ENCODE data around the gene CPSF4L. TPM values are rescaled to one million over a fixed set of nuclear protein-coding genes. Genes with fewer than 3 reads are reported as not detected.

CPSF4L gene
- total and polyA plus RNA-seq, 2 of the 13 experiments (the other 11 are each of a cell fraction or from before 2014, with no cell fraction given) = 0.73 to 1.6 TPM

- TF ChIP-seq, protein P1, sequence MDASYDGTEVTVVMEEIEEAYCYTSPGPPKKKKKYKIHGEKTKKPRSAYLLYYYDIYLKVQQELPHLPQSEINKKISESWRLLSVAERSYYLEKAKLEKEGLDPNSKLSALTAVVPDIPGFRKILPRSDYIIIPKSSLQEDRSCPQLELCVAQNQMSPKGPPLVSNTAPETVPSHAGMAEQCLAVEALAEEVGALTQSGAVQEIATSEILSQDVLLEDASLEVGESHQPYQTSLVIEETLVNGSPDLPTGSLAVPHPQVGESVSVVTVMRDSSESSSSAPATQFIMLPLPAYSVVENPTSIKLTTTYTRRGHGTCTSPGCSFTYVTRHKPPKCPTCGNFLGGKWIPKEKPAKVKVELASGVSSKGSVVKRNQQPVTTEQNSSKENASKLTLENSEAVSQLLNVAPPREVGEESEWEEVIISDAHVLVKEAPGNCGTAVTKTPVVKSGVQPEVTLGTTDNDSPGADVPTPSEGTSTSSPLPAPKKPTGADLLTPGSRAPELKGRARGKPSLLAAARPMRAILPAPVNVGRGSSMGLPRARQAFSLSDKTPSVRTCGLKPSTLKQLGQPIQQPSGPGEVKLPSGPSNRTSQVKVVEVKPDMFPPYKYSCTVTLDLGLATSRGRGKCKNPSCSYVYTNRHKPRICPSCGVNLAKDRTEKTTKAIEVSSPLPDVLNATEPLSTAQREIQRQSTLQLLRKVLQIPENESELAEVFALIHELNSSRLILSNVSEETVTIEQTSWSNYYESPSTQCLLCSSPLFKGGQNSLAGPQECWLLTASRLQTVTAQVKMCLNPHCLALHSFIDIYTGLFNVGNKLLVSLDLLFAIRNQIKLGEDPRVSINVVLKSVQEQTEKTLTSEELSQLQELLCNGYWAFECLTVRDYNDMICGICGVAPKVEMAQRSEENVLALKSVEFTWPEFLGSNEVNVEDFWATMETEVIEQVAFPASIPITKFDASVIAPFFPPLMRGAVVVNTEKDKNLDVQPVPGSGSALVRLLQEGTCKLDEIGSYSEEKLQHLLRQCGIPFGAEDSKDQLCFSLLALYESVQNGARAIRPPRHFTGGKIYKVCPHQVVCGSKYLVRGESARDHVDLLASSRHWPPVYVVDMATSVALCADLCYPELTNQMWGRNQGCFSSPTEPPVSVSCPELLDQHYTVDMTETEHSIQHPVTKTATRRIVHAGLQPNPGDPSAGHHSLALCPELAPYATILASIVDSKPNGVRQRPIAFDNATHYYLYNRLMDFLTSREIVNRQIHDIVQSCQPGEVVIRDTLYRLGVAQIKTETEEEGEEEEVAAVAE (CRISPR knock-in tag; IDR thresholded peaks at IDR 0.05; ENCODE audit: borderline replicate concordance) = no peak
- TF ChIP-seq ZNF644 (CRISPR knock-in tag; IDR thresholded peaks at IDR 0.05; ENCODE audit: low read depth) (no peak), FOXC1 (CRISPR knock-in tag; IDR thresholded peaks at IDR 0.05; ENCODE audit: borderline replicate concordance) (no peak), ZNF513 (CRISPR knock-in tag; conservative IDR thresholded peaks at IDR 0.05) (no peak), IRX3 (CRISPR knock-in tag; IDR thresholded peaks at IDR 0.05; ENCODE audit: borderline replicate concordance, low read depth) (no peak), JARID2 (CRISPR knock-in tag; IDR thresholded peaks at IDR 0.05; ENCODE audit: insufficient replicate concordance) (no peak), HOXD1 (CRISPR knock-in tag; IDR thresholded peaks at IDR 0.05) (0 out of 2 replicates have a peak, but pooled peaks have one; percentile 15), HMG20A (CRISPR knock-in tag; IDR thresholded peaks at IDR 0.05; ENCODE audit: borderline replicate concordance) (0 out of 2 replicates have a peak, but pooled peaks have one; percentile 18), HDAC2 (CRISPR knock-in tag; IDR thresholded peaks at IDR 0.05) (no peak), SCMH1 (CRISPR knock-in tag; IDR thresholded peaks at IDR 0.05; ENCODE audit: borderline replicate concordance) (no peak), MIXL1 (CRISPR knock-in tag; IDR thresholded peaks at IDR 0.05) (no peak)
- TF ChIP-seq, protein P2, sequence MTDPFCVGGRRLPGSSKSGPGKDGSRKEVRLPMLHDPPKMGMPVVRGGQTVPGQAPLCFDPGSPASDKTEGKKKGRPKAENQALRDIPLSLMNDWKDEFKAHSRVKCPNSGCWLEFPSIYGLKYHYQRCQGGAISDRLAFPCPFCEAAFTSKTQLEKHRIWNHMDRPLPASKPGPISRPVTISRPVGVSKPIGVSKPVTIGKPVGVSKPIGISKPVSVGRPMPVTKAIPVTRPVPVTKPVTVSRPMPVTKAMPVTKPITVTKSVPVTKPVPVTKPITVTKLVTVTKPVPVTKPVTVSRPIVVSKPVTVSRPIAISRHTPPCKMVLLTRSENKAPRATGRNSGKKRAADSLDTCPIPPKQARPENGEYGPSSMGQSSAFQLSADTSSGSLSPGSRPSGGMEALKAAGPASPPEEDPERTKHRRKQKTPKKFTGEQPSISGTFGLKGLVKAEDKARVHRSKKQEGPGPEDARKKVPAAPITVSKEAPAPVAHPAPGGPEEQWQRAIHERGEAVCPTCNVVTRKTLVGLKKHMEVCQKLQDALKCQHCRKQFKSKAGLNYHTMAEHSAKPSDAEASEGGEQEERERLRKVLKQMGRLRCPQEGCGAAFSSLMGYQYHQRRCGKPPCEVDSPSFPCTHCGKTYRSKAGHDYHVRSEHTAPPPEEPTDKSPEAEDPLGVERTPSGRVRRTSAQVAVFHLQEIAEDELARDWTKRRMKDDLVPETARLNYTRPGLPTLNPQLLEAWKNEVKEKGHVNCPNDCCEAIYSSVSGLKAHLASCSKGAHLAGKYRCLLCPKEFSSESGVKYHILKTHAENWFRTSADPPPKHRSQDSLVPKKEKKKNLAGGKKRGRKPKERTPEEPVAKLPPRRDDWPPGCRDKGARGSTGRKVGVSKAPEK (CRISPR knock-in tag; IDR thresholded peaks at IDR 0.05; ENCODE audit: borderline replicate concordance) = no peak
- TF ChIP-seq, protein P3, sequence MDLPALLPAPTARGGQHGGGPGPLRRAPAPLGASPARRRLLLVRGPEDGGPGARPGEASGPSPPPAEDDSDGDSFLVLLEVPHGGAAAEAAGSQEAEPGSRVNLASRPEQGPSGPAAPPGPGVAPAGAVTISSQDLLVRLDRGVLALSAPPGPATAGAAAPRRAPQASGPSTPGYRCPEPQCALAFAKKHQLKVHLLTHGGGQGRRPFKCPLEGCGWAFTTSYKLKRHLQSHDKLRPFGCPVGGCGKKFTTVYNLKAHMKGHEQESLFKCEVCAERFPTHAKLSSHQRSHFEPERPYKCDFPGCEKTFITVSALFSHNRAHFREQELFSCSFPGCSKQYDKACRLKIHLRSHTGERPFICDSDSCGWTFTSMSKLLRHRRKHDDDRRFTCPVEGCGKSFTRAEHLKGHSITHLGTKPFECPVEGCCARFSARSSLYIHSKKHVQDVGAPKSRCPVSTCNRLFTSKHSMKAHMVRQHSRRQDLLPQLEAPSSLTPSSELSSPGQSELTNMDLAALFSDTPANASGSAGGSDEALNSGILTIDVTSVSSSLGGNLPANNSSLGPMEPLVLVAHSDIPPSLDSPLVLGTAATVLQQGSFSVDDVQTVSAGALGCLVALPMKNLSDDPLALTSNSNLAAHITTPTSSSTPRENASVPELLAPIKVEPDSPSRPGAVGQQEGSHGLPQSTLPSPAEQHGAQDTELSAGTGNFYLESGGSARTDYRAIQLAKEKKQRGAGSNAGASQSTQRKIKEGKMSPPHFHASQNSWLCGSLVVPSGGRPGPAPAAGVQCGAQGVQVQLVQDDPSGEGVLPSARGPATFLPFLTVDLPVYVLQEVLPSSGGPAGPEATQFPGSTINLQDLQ (CRISPR knock-in tag; IDR thresholded peaks at IDR 0.05) = no peak
- TF ChIP-seq, protein P4, sequence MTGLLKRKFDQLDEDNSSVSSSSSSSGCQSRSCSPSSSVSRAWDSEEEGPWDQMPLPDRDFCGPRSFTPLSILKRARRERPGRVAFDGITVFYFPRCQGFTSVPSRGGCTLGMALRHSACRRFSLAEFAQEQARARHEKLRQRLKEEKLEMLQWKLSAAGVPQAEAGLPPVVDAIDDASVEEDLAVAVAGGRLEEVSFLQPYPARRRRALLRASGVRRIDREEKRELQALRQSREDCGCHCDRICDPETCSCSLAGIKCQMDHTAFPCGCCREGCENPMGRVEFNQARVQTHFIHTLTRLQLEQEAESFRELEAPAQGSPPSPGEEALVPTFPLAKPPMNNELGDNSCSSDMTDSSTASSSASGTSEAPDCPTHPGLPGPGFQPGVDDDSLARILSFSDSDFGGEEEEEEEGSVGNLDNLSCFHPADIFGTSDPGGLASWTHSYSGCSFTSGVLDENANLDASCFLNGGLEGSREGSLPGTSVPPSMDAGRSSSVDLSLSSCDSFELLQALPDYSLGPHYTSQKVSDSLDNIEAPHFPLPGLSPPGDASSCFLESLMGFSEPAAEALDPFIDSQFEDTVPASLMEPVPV (CRISPR knock-in tag; IDR thresholded peaks at IDR 0.05) = peak; percentile 64; the same call in 1 of the 2 replicates
These were observed 17.1 kb upstream of the CPSF4L start (continued) for GRCh38 chr17:73278465-73279453.

Measured in HepG2 (cell line).